GM12878 (cell line): ENCODE results near the gene GNA15. TPM values are rescaled to one million over a fixed set of nuclear protein-coding genes. Genes with fewer than 3 reads are reported as not detected.

Experiments
- CHD1 ChIP-seq: IDR thresholded peaks from 2 replicates; pipeline ENCODE4 v1.6.1; 2012; ENCODE audit warnings: low read depth, low read length, improper control_type of control experiment
- HDGF ChIP-seq: fragments of 450-650 bp; IDR thresholded peaks from 2 replicates; pipeline ENCODE4 v1.6.1; 2016; ENCODE audit warnings: antibody characterized with exemption
- RAD51 ChIP-seq: fragments of 450-650 bp; IDR thresholded peaks from 2 replicates; pipeline ENCODE4 v1.6.1; 2016; ENCODE audit warnings: moderate library complexity, mild to moderate bottlenecking, inconsistent platforms
- SMC3 ChIP-seq: IDR thresholded peaks from 2 replicates; pipeline ENCODE4 v1.6.1; 2011; ENCODE audit warnings: low read length, improper control_type of control experiment, borderline replicate concordance
- polyA plus RNA-seq, 11 experiments: library from polyadenylated mRNA; depleted of rRNA in 4 of 11; unstranded in 6 of 11; stranded (reverse) in 5 of 11; fragments of >200 nt; fragmentation: Nextera tagmentation in 4 of 11; fragmentation: Illumina TruSeq in 1 of 11; extraction: Ambion mirVana in 4 of 11; extraction: Trizol in 1 of 11; gene quantifications; 1 replicate in 1 of 11; 2 replicates in 10 of 11; pipeline versions ENCODE4 v1.2.1 to v1.2.3, GENCODE V29; 2011 to 2016; ENCODE audit warnings: inconsistent platforms in 2 of 11, missing spikeins in 2 of 11, low read depth in 1 of 11
- total RNA-seq, 4 experiments: library from RNA; depleted of rRNA in 3 of 4; stranded (reverse); fragments of >200 nt in 3 of 4; fragmentation: Illumina TruSeq in 1 of 4; extraction: Trizol in 1 of 4; gene quantifications; 2 replicates each; pipeline versions ENCODE4 v1.2.1 to v1.2.3, GENCODE V29; 2013 to 2021
- TF ChIP-seq, protein P1 (sequence below): fragments of 450-650 bp; IDR thresholded peaks from 2 replicates; pipeline ENCODE4 v1.6.1; 2017; ENCODE audit warnings: mild to moderate bottlenecking, moderate library complexity
- TF ChIP-seq, protein P2 (sequence below): IDR thresholded peaks from 2 replicates; pipeline ENCODE4 v1.6.1; 2012; ENCODE audit warnings: low read depth, low read length, improper control_type of control experiment

The GNA15 gene
- total and polyA plus RNA-seq, 10 of the 15 experiments (the other 5 are each of a cell fraction or from before 2014, with no cell fraction given) = 0.42 to 18.0 (median 9.4) TPM

DNA sequence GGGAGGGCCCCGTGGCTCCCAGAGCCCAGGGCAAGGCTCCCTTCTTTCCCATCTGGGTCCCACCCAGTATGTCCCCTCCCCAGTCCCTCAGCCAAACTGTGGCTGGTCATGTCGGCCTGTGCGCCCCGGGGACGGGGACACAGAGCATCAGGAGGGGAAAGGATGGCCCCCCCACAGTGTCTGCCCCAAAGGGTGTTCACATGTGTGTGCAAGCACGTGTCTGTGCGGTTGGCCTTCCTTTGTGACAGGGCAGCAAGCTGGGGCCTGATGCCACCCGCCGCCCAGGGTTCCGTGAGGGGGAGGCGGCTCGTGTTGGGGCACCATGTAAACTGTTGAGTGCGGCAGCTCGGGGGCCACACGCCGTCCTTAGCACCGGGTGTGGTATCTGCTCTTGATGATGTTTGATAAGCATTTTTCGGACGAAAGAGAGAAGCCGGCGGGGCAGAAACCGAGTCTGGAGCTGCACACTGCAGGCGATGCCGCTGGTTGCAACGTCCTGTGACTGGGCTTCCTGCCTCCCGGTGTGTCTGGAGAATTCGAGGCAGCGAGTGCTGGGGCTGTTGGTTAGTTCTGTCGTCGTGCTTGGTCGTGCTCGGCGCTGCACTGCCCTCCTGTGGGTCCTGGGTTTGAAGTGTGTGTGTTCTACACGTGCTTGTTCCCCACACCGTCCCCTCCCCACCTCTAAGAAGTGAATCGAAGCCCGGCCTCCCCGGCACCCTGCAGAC, 23.3 kb upstream of the GNA15 start (continued):
- TF ChIP-seq, protein P1, sequence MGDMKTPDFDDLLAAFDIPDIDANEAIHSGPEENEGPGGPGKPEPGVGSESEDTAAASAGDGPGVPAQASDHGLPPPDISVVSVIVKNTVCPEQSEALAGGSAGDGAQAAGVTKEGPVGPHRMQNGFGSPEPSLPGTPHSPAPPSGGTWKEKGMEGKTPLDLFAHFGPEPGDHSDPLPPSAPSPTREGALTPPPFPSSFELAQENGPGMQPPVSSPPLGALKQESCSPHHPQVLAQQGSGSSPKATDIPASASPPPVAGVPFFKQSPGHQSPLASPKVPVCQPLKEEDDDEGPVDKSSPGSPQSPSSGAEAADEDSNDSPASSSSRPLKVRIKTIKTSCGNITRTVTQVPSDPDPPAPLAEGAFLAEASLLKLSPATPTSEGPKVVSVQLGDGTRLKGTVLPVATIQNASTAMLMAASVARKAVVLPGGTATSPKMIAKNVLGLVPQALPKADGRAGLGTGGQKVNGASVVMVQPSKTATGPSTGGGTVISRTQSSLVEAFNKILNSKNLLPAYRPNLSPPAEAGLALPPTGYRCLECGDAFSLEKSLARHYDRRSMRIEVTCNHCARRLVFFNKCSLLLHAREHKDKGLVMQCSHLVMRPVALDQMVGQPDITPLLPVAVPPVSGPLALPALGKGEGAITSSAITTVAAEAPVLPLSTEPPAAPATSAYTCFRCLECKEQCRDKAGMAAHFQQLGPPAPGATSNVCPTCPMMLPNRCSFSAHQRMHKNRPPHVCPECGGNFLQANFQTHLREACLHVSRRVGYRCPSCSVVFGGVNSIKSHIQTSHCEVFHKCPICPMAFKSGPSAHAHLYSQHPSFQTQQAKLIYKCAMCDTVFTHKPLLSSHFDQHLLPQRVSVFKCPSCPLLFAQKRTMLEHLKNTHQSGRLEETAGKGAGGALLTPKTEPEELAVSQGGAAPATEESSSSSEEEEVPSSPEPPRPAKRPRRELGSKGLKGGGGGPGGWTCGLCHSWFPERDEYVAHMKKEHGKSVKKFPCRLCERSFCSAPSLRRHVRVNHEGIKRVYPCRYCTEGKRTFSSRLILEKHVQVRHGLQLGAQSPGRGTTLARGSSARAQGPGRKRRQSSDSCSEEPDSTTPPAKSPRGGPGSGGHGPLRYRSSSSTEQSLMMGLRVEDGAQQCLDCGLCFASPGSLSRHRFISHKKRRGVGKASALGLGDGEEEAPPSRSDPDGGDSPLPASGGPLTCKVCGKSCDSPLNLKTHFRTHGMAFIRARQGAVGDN = no peak
- TF ChIP-seq CHD1 (no peak), SMC3 (no peak), RAD51 (no peak), HDGF (no peak)
- TF ChIP-seq, protein P2, sequence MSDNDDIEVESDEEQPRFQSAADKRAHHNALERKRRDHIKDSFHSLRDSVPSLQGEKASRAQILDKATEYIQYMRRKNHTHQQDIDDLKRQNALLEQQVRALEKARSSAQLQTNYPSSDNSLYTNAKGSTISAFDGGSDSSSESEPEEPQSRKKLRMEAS = no peak
- TF ChIP-seq, all 136 proteins: peak for 0
